Measurements from ENCODE around the gene DYSF.

Gene DYSF

GRCh38 chr2:71502941-71503738, 49.8 kb downstream of the DYSF start:
- no peak for DNase-seq (ENCODE audit: low read depth)

- no peak for DNase-seq (ENCODE audit: low read depth)
These were observed 50.5 kb downstream of the DYSF start for GRCh38 chr2:71503837-71504236.

- DNase-seq (ENCODE audit: low read depth), result no peak
These were observed 51.2 kb downstream of the DYSF start for GRCh38 chr2:71504611-71505010.

GRCh38 chr2:71505086-71505769, 51.9 kb downstream of the DYSF start:
- DNase-seq (ENCODE audit: low read depth), result no peak

GRCh38 chr2:71505770-71506140, 52.4 kb downstream of the DYSF start:
- DNase-seq (ENCODE audit: low read depth), result no peak

- DNase-seq (ENCODE audit: low read depth), result no peak
These were observed 53.1 kb downstream of the DYSF start for GRCh38 chr2:71506222-71507153.

- DNase-seq (ENCODE audit: low read depth), result no peak
These were observed 54.1 kb downstream of the DYSF start for GRCh38 chr2:71507476-71507875.

- peak; percentile 11 for DNase-seq (ENCODE audit: low read depth)
These were observed 56.9 kb downstream of the DYSF start for GRCh38 chr2:71510196-71510807.

GRCh38 chr2:71510938-71511337, 57.6 kb downstream of the DYSF start:
- DNase-seq (ENCODE audit: low read depth), result no peak

GRCh38 chr2:71511776-71512175, 58.4 kb downstream of the DYSF start:
- no peak for DNase-seq (ENCODE audit: low read depth)

- DNase-seq (ENCODE audit: low read depth), result no peak
These were observed 59.0 kb downstream of the DYSF start for GRCh38 chr2:71512386-71512785.

GRCh38 chr2:71513096-71513495, 59.7 kb downstream of the DYSF start:
- DNase-seq (ENCODE audit: low read depth), result no peak

GRCh38 chr2:71513721-71514120, 60.4 kb downstream of the DYSF start:
- DNase-seq (ENCODE audit: low read depth), result no peak

- DNase-seq (ENCODE audit: low read depth), result no peak
These were observed 63.0 kb downstream of the DYSF start for GRCh38 chr2:71516253-71516888.

- no peak for DNase-seq (ENCODE audit: low read depth)
These were observed 64.5 kb downstream of the DYSF start for GRCh38 chr2:71517851-71518250.

- DNase-seq (ENCODE audit: low read depth), result no peak
These were observed 68.1 kb downstream of the DYSF start for GRCh38 chr2:71521436-71521950.

- DNase-seq (ENCODE audit: low read depth), result no peak
These were observed 71.1 kb downstream of the DYSF start for GRCh38 chr2:71524476-71524875.

GRCh38 chr2:71526141-71526540, 72.8 kb downstream of the DYSF start:
- DNase-seq (ENCODE audit: low read depth), result no peak

- DNase-seq (ENCODE audit: low read depth), result no peak
These were observed 73.6 kb downstream of the DYSF start for GRCh38 chr2:71526975-71527374.

- no peak for DNase-seq (ENCODE audit: low read depth)
These were observed 74.8 kb downstream of the DYSF start for GRCh38 chr2:71528131-71528591.

- DNase-seq (ENCODE audit: low read depth), result no peak
These were observed 75.4 kb downstream of the DYSF start for GRCh38 chr2:71528749-71529148.

All from CMK (cell line).